UCSD-AML1 (cell line): ENCODE data around the gene STON1.
A peak's percentile ranks its signal among the peaks of the same experiment; 100 is the strongest.
"Not testable (repeated sequence)": the region's sequence is repeated elsewhere in the genome, so short reads cannot be mapped to it uniquely, and the experiment has no call there.

Experiments used
- DNase-seq: peaks from one replicate; lab custom pipeline; 2025; ENCODE audit not compliant: unreplicated experiment; lab: John Stamatoyannopoulos, UW

STON1 gene

GRCh38 chr2:48530033-48530811 lies at the start of gene STON1:
TSS of gene STON1 (plus strand) at chr2:48530154. CDS start at chr2:48580634, 50,480 bp downstream.
- peak; percentile 24 for DNase-seq

- DNase-seq: no peak
These were observed 49.4 kb upstream of the STON1 start for GRCh38 chr2:48480526-48480925.

GRCh38 chr2:48482313-48482712 lies 47.6 kb upstream of the STON1 start:
- no peak for DNase-seq

- no peak for DNase-seq
These were observed 47.2 kb upstream of the STON1 start for GRCh38 chr2:48482769-48483168.

GRCh38 chr2:48483506-48483905 lies 46.4 kb upstream of the STON1 start:
- no peak for DNase-seq

- no peak for DNase-seq
These were observed 46.0 kb upstream of the STON1 start for GRCh38 chr2:48483916-48484315.

GRCh38 chr2:48488545-48488944 lies 41.4 kb upstream of the STON1 start:
- DNase-seq: no peak

- no peak for DNase-seq
These were observed 33.1 kb upstream of the STON1 start for GRCh38 chr2:48496849-48497248.

GRCh38 chr2:48504647-48505327 lies 25.2 kb upstream of the STON1 start:
- no peak for DNase-seq

- DNase-seq: no peak
These were observed 22.8 kb upstream of the STON1 start for GRCh38 chr2:48507111-48507510.

GRCh38 chr2:48508461-48509124 lies 21.4 kb upstream of the STON1 start:
- DNase-seq: no peak

- no peak for DNase-seq
These were observed 19.6 kb upstream of the STON1 start for GRCh38 chr2:48510329-48510728.

GRCh38 chr2:48511849-48512470 lies 18.0 kb upstream of the STON1 start:
- no peak for DNase-seq

GRCh38 chr2:48512571-48512970 lies 17.4 kb upstream of the STON1 start:
- DNase-seq: no peak

- no peak for DNase-seq
These were observed 15.5 kb upstream of the STON1 start for GRCh38 chr2:48514348-48515003.

- no peak for DNase-seq
These were observed 14.4 kb upstream of the STON1 start for GRCh38 chr2:48515513-48515985.

- DNase-seq: peak; percentile 24
These were observed 10.4 kb upstream of the STON1 start for GRCh38 chr2:48519593-48519992.

GRCh38 chr2:48524756-48525155 lies 5.2 kb upstream of the STON1 start:
- not testable (repeated sequence) for DNase-seq

GRCh38 chr2:48525269-48525943 lies 4.5 kb upstream of the STON1 start:
- DNase-seq: no peak

- no peak for DNase-seq
These were observed 2.6 kb upstream of the STON1 start for GRCh38 chr2:48527226-48527885.
